K562 (cell line): ENCODE results near the gene PCDHA5.
"Not testable (repeated sequence)": the region's sequence is repeated elsewhere in the genome, so short reads cannot be mapped to it uniquely, and the experiment has no call there.

Experiments
- SRF ChIP-seq, 2 experiments: fragments of 250-450, 450-650 bp in 1 of 2; sonication (Bioruptor Pico) in 1 of 2; sonication (generic) in 1 of 2; formaldehyde crosslinking; IDR thresholded peaks; 2 replicates each; pipeline versions ENCODE4 v1.5.0 to v1.5.1; 2020 to 2022; ENCODE audit warnings: mild to moderate bottlenecking in 1 of 2, missing genetic modification reagents in 1 of 2
- ZNF24 ChIP-seq: fragments of 450-650 bp; IDR thresholded peaks from 2 replicates; pipeline ENCODE4 v1.6.1; 2016

GRCh38 chr5:140848139-140849102 is 27.0 kb downstream of the PCDHA5 start, which contains the start of gene PCDHA9:
- not testable (repeated sequence) for TF ChIP-seq SRF (CRISPR knock-in tag; IDR thresholded peaks at IDR 0.05); ZNF24
